Erythroblast (primary cell): Measurements from ENCODE around the gene SLC35B2.

Experiments
- GATA1 ChIP-seq: IDR thresholded peaks from 2 replicates; pipeline ENCODE4 v1.6.1; 2011; ENCODE audit warnings: low read depth, mild to moderate bottlenecking, control low read depth, low read length, moderate library complexity
- POLR2A ChIP-seq: IDR thresholded peaks from 2 replicates; pipeline ENCODE4 v1.6.1; 2011; ENCODE audit warnings: mild to moderate bottlenecking, low read length

DNA sequence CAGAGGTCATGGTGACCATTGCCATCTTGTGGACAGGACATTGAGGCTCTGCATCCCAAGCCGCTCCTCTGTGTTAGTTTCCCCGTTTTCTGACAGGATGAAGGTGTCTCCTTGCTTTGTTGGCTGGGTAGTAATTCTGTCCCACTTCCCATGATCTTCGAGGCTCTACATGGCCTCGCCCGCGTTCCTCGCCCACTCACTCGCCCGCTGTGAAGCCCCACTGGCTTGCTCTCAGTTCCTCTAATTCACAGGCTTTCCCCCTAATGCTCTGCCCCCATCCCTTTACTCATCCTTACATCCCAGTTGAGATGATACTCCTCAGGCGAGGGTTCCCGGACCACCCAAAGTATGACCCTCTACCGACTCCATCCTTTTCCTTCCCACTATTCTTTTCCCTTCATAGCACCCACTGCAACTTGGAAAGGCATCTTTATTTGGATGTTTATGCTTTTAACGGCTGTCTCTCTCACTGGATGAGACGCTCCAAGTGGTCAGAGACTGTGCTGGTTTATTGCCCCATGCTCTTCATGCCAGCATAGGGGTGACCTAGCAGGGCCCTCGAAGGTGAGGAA is 511 bp upstream of the SLC35B2 start:
- no peak for TF ChIP-seq POLR2A
- TF ChIP-seq GATA1, result no peak
